H1 (cell line): ENCODE data around the gene QSOX1.

Experiments used
- CTCF ChIP-seq, 3 experiments: IDR thresholded peaks; 1 replicate in 2 of 3; 2 replicates in 1 of 3; pipeline versions ENCODE4 v1.5.1 to v1.6.1; 2011; ENCODE audit warnings: low read length in 3 of 3, mild to moderate bottlenecking in 3 of 3, inconsistent platforms in 2 of 3, low read depth in 1 of 3, moderate library complexity in 1 of 3; ENCODE audit not compliant: insufficient read depth in 1 of 3; ENCODE audit errors: control extremely low read depth in 1 of 3
- EP300 ChIP-seq, 2 experiments: IDR thresholded peaks; 1 replicate in 1 of 2; 2 replicates in 1 of 2; pipeline ENCODE4 v1.6.1; 2011 to 2012; ENCODE audit warnings: low read depth in 2 of 2, low read length in 2 of 2, mild to moderate bottlenecking in 2 of 2, borderline replicate concordance in 1 of 2, inconsistent platforms in 1 of 2, moderate library complexity in 1 of 2
- MAFK ChIP-seq: IDR thresholded peaks from 2 replicates; pipeline ENCODE4 v1.6.1; 2012; ENCODE audit warnings: low read depth, mild to moderate bottlenecking, improper control_type of control experiment, low read length
- TEAD4 ChIP-seq: IDR thresholded peaks from 2 replicates; pipeline ENCODE4 v1.6.1; 2012; ENCODE audit warnings: low read depth, low read length, inconsistent platforms, mixed read lengths
- TF ChIP-seq, protein P1 (sequence below): IDR thresholded peaks from 2 replicates; pipeline ENCODE4 v1.6.1; 2012; ENCODE audit warnings: inconsistent platforms

DNA sequence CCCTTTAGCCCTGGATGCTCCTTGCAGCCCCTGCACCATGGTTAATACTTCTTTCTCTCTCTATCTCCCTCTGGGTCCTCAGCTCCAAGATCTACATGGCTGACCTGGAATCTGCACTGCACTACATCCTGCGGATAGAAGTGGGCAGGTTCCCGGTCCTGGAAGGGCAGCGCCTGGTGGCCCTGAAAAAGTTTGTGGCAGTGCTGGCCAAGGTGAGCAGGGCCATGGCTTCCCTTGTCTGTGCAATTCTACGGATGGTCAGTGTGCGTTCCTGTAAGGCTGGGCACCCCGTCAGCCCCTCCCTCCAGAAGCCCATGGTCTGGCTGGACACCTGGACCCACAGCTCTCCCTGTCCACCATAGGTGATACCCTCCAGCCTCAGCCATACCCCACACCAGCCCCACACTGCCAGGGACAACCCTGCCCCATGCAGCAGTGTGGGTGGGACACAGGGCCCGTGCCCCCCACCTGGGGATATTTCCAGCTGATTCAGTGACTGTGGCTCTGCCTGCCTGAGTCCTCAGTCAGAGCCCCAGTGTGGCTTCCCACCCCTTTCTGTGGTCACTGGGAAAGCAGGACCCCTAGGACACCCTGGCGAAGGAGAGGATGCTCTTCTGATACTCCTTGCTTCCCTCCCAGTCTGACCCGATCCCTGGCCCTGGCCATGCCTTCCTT lies 31.4 kb downstream of the QSOX1 start:
- TF ChIP-seq CTCF (IDR thresholded peaks at IDR 0.05; ENCODE audit: control extremely low read depth in 1 of 3, insufficient read depth in 1 of 3, low read depth in 1 of 3, low read length in 3 of 3) (no peak), EP300 (IDR thresholded peaks at IDR 0.05; ENCODE audit: borderline replicate concordance in 1 of 2, low read depth in 2 of 2, low read length in 2 of 2) (no peak), TEAD4 (no peak), MAFK (no peak)
- TF ChIP-seq, protein P1, sequence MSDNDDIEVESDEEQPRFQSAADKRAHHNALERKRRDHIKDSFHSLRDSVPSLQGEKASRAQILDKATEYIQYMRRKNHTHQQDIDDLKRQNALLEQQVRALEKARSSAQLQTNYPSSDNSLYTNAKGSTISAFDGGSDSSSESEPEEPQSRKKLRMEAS = no peak
